IPS-11a (cell line): ENCODE measurements around the gene CDCA4.

Source experiments
- H3K4me3 ChIP-seq: one replicate; pipeline ENCODE4 v1.5.1; 2013; ENCODE audit warnings: low read depth, low read length, control low read depth

CDCA4 gene

GRCh38 chr14:105059035-105059924 is 38.4 kb upstream of the CDCA4 start:
- H3K4me3 ChIP-seq, result no peak overlapping the region

- no peak overlapping the region for H3K4me3 ChIP-seq
Measured at GRCh38 chr14:105058521-105059034, 37.7 kb upstream of the CDCA4 start.

- H3K4me3 ChIP-seq, result no peak overlapping the region
Measured at GRCh38 chr14:105056303-105056831, 35.5 kb upstream of the CDCA4 start.

- no peak overlapping the region for H3K4me3 ChIP-seq
Measured at GRCh38 chr14:105055736-105056302, 34.9 kb upstream of the CDCA4 start.

- no peak overlapping the region for H3K4me3 ChIP-seq
Measured at GRCh38 chr14:105055334-105055733, 34.5 kb upstream of the CDCA4 start.

- no peak overlapping the region for H3K4me3 ChIP-seq
Measured at GRCh38 chr14:105053996-105054395, 33.1 kb upstream of the CDCA4 start.

- H3K4me3 ChIP-seq, result no peak overlapping the region
Measured at GRCh38 chr14:105053421-105053820, 32.5 kb upstream of the CDCA4 start.

GRCh38 chr14:105052110-105052458 is 31.2 kb upstream of the CDCA4 start:
- no peak overlapping the region for H3K4me3 ChIP-seq

GRCh38 chr14:105051182-105052109 is 30.6 kb upstream of the CDCA4 start:
- no peak overlapping the region for H3K4me3 ChIP-seq

- no peak overlapping the region for H3K4me3 ChIP-seq
Measured at GRCh38 chr14:105050551-105050897, 29.6 kb upstream of the CDCA4 start.

GRCh38 chr14:105049753-105050550 is 29.1 kb upstream of the CDCA4 start:
- no peak overlapping the region for H3K4me3 ChIP-seq

GRCh38 chr14:105047283-105048016 is 26.6 kb upstream of the CDCA4 start:
- H3K4me3 ChIP-seq, result no peak overlapping the region

GRCh38 chr14:105046891-105047282 is 26.0 kb upstream of the CDCA4 start:
- H3K4me3 ChIP-seq, result no peak overlapping the region

- no peak overlapping the region for H3K4me3 ChIP-seq
Measured at GRCh38 chr14:105045710-105046326, 24.9 kb upstream of the CDCA4 start.

- no peak overlapping the region for H3K4me3 ChIP-seq
Measured at GRCh38 chr14:105043641-105044040, 22.8 kb upstream of the CDCA4 start.

- no peak overlapping the region for H3K4me3 ChIP-seq
Measured at GRCh38 chr14:105042813-105043212, 21.9 kb upstream of the CDCA4 start.

- no peak overlapping the region for H3K4me3 ChIP-seq
Measured at GRCh38 chr14:105041841-105042765, 21.2 kb upstream of the CDCA4 start.
